Tibial nerve (tissue), 4 donors: Measurements from ENCODE around the gene MPRIP. TPM values are rescaled to one million over a fixed set of nuclear protein-coding genes. Genes with fewer than 3 reads are reported as not detected.

ENCODE experiments used
- DNase-seq, 2 donors: peaks; one replicate each; pipeline ENCODE4 v3.0.0-alpha.2; 2019; ENCODE audit warnings: low spot score in 2 of 2
- H3K27ac ChIP-seq, 4 donors: fragments of 200-600 bp; sonication (generic) in 3 of 4; one replicate each; pipeline ENCODE4 v1.5.1; 2017 to 2019; ENCODE audit warnings: mild to moderate bottlenecking in 1 of 4
- H3K27me3 ChIP-seq, 2 donors: fragments of 200-600 bp; sonication (generic) in 1 of 2; one replicate each; pipeline versions ENCODE4 v1.5.1 to v1.6.0; 2017 to 2019
- H3K36me3 ChIP-seq, 3 donors: fragments of 200-600 bp; sonication (generic); one replicate each; pipeline ENCODE4 v1.5.1; 2018 to 2019
- H3K4me1 ChIP-seq, 4 donors: fragments of 200-600 bp; sonication (generic) in 3 of 4; one replicate each; pipeline ENCODE4 v1.5.1; 2017 to 2019
- H3K4me3 ChIP-seq, 4 donors: fragments of 200-600 bp; sonication (generic) in 3 of 4; one replicate each; pipeline ENCODE4 v1.5.1; 2017 to 2019; ENCODE audit warnings: mild to moderate bottlenecking in 1 of 4, moderate library complexity in 1 of 4
- H3K9me3 ChIP-seq, 4 donors: fragments of 200-600 bp; sonication (generic) in 3 of 4; one replicate each; pipeline ENCODE4 v1.5.1; 2017 to 2019
- CTCF ChIP-seq, 5 experiments: fragments of 200-600 bp in 3 of 5; fragments of 450-650 bp in 2 of 5; sonication (generic) in 3 of 5; IDR thresholded peaks; one replicate each; pipeline ENCODE4 v1.5.1; 2016 to 2019; ENCODE audit warnings: antibody characterized with exemption in 5 of 5, mild to moderate bottlenecking in 3 of 5, moderate library complexity in 2 of 5
- EP300 ChIP-seq, 2 donors: sonication (generic); formaldehyde crosslinking; IDR thresholded peaks; one replicate each; pipeline ENCODE4 v1.6.1; 2017; ENCODE audit warnings: antibody characterized with exemption in 2 of 2, mild to moderate bottlenecking in 1 of 2
- POLR2A ChIP-seq, 2 donors: fragments of 450-650 bp; IDR thresholded peaks; one replicate each; pipeline ENCODE4 v1.6.1; 2017; ENCODE audit warnings: antibody characterized with exemption in 2 of 2, mild to moderate bottlenecking in 2 of 2, moderate library complexity in 2 of 2
- WGBS, 2 donors: methylation state at CpG; one replicate each; pipeline ENCODE4 v1.1.5; 2018; 5-methylcytosine and 5-hydroxymethylcytosine counted together
- total RNA-seq, 4 donors: library from RNA; depleted of rRNA; stranded (reverse); fragments of >200 nt; gene quantifications; one replicate each; pipeline ENCODE4 v1.1.0, GENCODE V29; 2016

MPRIP gene
- total RNA-seq, 4 donors from 2014 or later = 216 to 291 (median 265) TPM

GRCh38 chr17:17226451-17227265, 184.4 kb downstream of the MPRIP start:
- no peak overlapping the region for H3K4me3 ChIP-seq
- no peaks in the 10 kb centered on the region for H3K4me1 ChIP-seq
- DNase-seq = no peak
- peaks cover 9 to 100% (median 69%) of the 10 kb centered on the region in 3 donors for H3K36me3 ChIP-seq
- H3K9me3 ChIP-seq = no peaks in the 10 kb centered on the region
- H3K27me3 ChIP-seq = no peaks in the 10 kb centered on the region
- 93 to 94% methylated on average over 14 of the region's 16 CpGs for WGBS, 2 donors
- no peak for TF ChIP-seq EP300 (IDR thresholded peaks at IDR 0.05)
- no peak for TF ChIP-seq POLR2A (IDR thresholded peaks at IDR 0.05)
- TF ChIP-seq CTCF (IDR thresholded peaks at IDR 0.05) = no peak
- no peak overlapping the region for H3K27ac ChIP-seq

- no peak overlapping the region for H3K4me3 ChIP-seq
- no peak for DNase-seq
- 87 to 88% methylated on average over 24 to 25 of the region's 25 CpGs for WGBS, 2 donors
- peaks cover 9 to 100% (median 63%) of the 10 kb centered on the region in 3 donors for H3K36me3 ChIP-seq
- H3K27ac ChIP-seq = no peak overlapping the region
- TF ChIP-seq CTCF (IDR thresholded peaks at IDR 0.05) (no peak), POLR2A (IDR thresholded peaks at IDR 0.05) (no peak), EP300 (IDR thresholded peaks at IDR 0.05) (no peak)
- H3K27me3 ChIP-seq = no peaks in the 10 kb centered on the region
- no peaks in the 10 kb centered on the region for H3K9me3 ChIP-seq
- H3K4me1 ChIP-seq = peaks cover 0 to 4% (median 0%) of the 10 kb centered on the region in 4 donors
Measured at GRCh38 chr17:17227608-17228520, 185.6 kb downstream of the MPRIP start.

GRCh38 chr17:17228521-17229279, 186.4 kb downstream of the MPRIP start:
- Histone ChIP-seq H3K36me3 (peaks cover 9 to 92% (median 55%) of the 10 kb centered on the region in 3 donors), H3K4me3 (no peak overlapping the region), H3K27ac (no peak overlapping the region), H3K27me3 (no peaks in the 10 kb centered on the region), H3K9me3 (no peaks in the 10 kb centered on the region), H3K4me1 (peaks cover 0 to 6% (median 0%) of the 10 kb centered on the region in 4 donors)
- TF ChIP-seq CTCF (IDR thresholded peaks at IDR 0.05) (no peak), EP300 (IDR thresholded peaks at IDR 0.05) (no peak), POLR2A (IDR thresholded peaks at IDR 0.05) (no peak)
- 89 to 90% methylated on average over 14 to 17 of the region's 17 CpGs for WGBS, 2 donors
- no peak for DNase-seq

- H3K27ac ChIP-seq = no peak overlapping the region
- 87 to 88% methylated on average over 26 of the region's 26 CpGs for WGBS, 2 donors
- H3K4me3 ChIP-seq = no peak overlapping the region
- no peak for TF ChIP-seq POLR2A (IDR thresholded peaks at IDR 0.05)
- TF ChIP-seq CTCF (IDR thresholded peaks at IDR 0.05) = no peak
- no peak for TF ChIP-seq EP300 (IDR thresholded peaks at IDR 0.05)
- peaks cover 0 to 15% (median 5%) of the 10 kb centered on the region in 4 donors for H3K4me1 ChIP-seq
- no peak for DNase-seq
- H3K9me3 ChIP-seq = no peaks in the 10 kb centered on the region
- H3K36me3 ChIP-seq = peaks cover 9 to 82% (median 48%) of the 10 kb centered on the region in 3 donors
- no peaks in the 10 kb centered on the region for H3K27me3 ChIP-seq
Measured at GRCh38 chr17:17229416-17230384, 187.4 kb downstream of the MPRIP start.
